Loucy (cell line): ENCODE results near the gene DAB1.

Experiments used
- EZH2phosphoT487 ChIP-seq: fragments of 200-600 bp; IDR thresholded peaks from 2 replicates; pipeline ENCODE4 v1.6.1; 2018; ENCODE audit warnings: antibody characterized with exemption, mild to moderate bottlenecking, moderate library complexity, borderline replicate concordance
- TF ChIP-seq, protein P1 (sequence below): fragments of 200-600 bp; sonication (generic); conservative IDR thresholded peaks from 2 replicates; pipeline ENCODE4 v1.5.1; 2014; ENCODE audit warnings: mild to moderate bottlenecking, antibody characterized with exemption, low read length

DNA sequence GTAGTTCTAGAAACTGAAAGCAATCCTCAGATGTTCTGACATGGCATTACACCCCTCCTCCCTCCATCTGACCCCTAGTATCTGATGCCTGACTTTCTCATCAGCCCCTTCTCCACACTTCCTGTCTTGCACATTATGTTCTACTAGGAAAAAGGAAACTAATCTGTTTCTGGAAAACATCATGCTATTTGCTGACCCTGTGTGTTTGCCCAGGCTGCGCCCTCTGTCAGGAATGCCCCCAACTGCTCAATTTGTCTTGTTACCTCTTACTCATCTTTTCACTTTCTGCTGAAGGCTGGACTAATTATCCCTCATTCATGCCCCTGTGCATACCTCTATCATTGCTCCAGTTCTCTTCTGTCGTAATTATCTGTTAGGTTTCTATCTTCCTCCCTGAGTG is 37.5 kb upstream of the DAB1 start:
- TF ChIP-seq, protein P1, sequence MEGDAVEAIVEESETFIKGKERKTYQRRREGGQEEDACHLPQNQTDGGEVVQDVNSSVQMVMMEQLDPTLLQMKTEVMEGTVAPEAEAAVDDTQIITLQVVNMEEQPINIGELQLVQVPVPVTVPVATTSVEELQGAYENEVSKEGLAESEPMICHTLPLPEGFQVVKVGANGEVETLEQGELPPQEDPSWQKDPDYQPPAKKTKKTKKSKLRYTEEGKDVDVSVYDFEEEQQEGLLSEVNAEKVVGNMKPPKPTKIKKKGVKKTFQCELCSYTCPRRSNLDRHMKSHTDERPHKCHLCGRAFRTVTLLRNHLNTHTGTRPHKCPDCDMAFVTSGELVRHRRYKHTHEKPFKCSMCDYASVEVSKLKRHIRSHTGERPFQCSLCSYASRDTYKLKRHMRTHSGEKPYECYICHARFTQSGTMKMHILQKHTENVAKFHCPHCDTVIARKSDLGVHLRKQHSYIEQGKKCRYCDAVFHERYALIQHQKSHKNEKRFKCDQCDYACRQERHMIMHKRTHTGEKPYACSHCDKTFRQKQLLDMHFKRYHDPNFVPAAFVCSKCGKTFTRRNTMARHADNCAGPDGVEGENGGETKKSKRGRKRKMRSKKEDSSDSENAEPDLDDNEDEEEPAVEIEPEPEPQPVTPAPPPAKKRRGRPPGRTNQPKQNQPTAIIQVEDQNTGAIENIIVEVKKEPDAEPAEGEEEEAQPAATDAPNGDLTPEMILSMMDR: no peak
- TF ChIP-seq EZH2phosphoT487: no peak
